ENCODE measurements around the gene ANAPC1.
"Not testable (repeated sequence)": the region's sequence is repeated elsewhere in the genome, so short reads cannot be mapped to it uniquely, and the experiment has no call there.

Gene ANAPC1

DNA sequence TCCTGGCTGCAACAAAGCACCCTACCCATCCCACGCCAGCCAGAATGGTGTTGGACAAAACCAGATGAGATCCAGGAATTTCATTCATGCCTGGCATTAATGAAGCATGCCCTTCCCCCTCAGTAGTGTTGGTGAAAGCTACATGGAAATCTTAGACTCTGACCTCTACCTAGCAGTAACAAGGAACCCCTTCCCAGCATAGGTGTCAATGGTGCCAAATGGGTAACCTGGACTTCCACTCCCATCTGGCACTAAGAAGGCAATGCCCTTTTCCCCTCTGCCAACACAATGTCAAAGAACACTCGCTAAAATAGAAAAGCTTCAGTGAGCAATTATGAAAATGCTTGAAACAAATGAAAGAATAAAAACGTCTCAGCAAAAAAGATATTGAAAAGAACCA, 131.5 kb downstream of the ANAPC1 start:
- H3K27me3 ChIP-seq (ENCODE audit: insufficient read depth, low read length, poor library complexity); H3K4me1 ChIP-seq (ENCODE audit: insufficient read depth, low read length); H3K4me2 ChIP-seq (ENCODE audit: insufficient read depth, low read length); H3K36me3 ChIP-seq (ENCODE audit: insufficient read depth, low read length); H3K9ac ChIP-seq (ENCODE audit: low read depth, low read length); H2AFZ ChIP-seq (ENCODE audit: low read depth, low read length); DNase-seq; H3K79me2 ChIP-seq (ENCODE audit: insufficient read depth, low read length); H3K4me3 ChIP-seq (ENCODE audit: low read depth in 1 of 2, low read length in 2 of 2); ATAC-seq (ENCODE audit: insufficient read depth, low read depth); H3K9me3 ChIP-seq (ENCODE audit: insufficient read depth, low read length, severe bottlenecking); H4K20me1 ChIP-seq (ENCODE audit: insufficient read depth, low read length); H3K27ac ChIP-seq (ENCODE audit: low read length): not testable (repeated sequence)

DNA sequence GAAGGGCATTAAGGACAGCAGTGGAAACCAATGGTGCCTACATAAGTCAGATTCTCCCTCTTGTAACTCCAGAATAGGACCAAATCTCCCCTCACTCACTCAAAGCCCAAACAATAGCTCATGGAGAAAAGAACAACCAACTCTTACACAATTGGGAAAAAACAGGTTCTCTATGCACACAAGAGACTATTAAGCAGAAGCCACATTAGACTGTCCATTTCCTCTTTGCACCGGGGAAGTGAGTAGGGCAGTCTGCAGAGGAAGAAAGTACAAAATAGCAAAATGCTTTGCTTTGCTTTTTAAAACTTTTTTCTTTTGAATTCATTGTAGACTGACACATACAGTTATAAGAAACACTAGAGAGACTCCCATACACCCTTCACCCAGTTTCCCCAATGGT, 133.4 kb downstream of the ANAPC1 start:
- not testable (repeated sequence) for H4K20me1 ChIP-seq (ENCODE audit: insufficient read depth, low read length); H3K36me3 ChIP-seq (ENCODE audit: insufficient read depth, low read length); H3K9me3 ChIP-seq (ENCODE audit: insufficient read depth, low read length, severe bottlenecking); H2AFZ ChIP-seq (ENCODE audit: low read depth, low read length); H3K4me2 ChIP-seq (ENCODE audit: insufficient read depth, low read length); H3K27me3 ChIP-seq (ENCODE audit: insufficient read depth, low read length, poor library complexity); H3K4me3 ChIP-seq (ENCODE audit: low read depth in 1 of 2, low read length in 2 of 2); DNase-seq; H3K79me2 ChIP-seq (ENCODE audit: insufficient read depth, low read length); H3K27ac ChIP-seq (ENCODE audit: low read length); ATAC-seq (ENCODE audit: insufficient read depth, low read depth); H3K9ac ChIP-seq (ENCODE audit: low read depth, low read length); H3K4me1 ChIP-seq (ENCODE audit: insufficient read depth, low read length)

- H4K20me1 ChIP-seq (ENCODE audit: insufficient read depth, low read length); H3K9me3 ChIP-seq (ENCODE audit: insufficient read depth, low read length, severe bottlenecking); H3K4me1 ChIP-seq (ENCODE audit: insufficient read depth, low read length); ATAC-seq (ENCODE audit: insufficient read depth, low read depth); H3K27me3 ChIP-seq (ENCODE audit: insufficient read depth, low read length, poor library complexity); H3K79me2 ChIP-seq (ENCODE audit: insufficient read depth, low read length); H2AFZ ChIP-seq (ENCODE audit: low read depth, low read length); H3K9ac ChIP-seq (ENCODE audit: low read depth, low read length); DNase-seq; H3K36me3 ChIP-seq (ENCODE audit: insufficient read depth, low read length); H3K27ac ChIP-seq (ENCODE audit: low read length); H3K4me2 ChIP-seq (ENCODE audit: insufficient read depth, low read length); H3K4me3 ChIP-seq (ENCODE audit: low read depth in 1 of 2, low read length in 2 of 2): not testable (repeated sequence)
Observed at GRCh38 chr2:111748429-111748828, 135.6 kb downstream of the ANAPC1 start.

DNA sequence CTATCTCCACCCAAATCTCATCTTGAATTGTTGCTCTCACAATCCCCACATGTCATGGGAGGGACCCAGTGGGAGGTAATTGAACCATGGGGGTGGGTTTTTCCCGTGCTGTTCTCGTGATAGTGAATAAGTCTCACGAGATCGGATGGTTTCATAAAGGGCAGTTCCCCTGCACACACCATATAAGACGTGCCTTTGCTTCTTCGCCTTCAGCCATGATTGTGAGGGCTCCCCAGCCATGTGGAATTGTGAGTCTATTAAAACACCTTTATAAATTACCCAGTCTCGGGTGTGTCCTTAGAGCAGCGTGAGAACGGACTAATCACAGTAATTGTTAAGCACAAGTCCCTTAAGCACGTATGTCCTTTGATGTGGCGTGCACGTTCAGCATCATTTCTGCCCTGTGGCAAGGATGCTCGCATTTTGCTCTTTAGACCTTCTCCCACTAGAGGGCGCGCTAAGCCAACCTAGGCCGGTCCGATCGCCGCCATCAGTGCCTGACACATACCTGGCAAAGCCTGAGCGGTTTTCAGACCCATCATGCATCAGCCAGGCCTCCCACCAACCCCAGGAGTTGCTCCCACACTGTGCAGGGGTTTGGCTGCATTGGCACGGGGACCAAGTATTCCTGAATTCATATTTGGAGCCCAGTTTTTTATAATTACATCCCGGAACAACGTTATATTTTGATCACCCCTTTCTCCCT, 136.4 kb downstream of the ANAPC1 start:
- H2AFZ ChIP-seq (ENCODE audit: low read depth, low read length); H3K4me3 ChIP-seq (ENCODE audit: low read depth in 1 of 2, low read length in 2 of 2); H3K4me1 ChIP-seq (ENCODE audit: insufficient read depth, low read length); H3K36me3 ChIP-seq (ENCODE audit: insufficient read depth, low read length); H3K4me2 ChIP-seq (ENCODE audit: insufficient read depth, low read length); H4K20me1 ChIP-seq (ENCODE audit: insufficient read depth, low read length); H3K9ac ChIP-seq (ENCODE audit: low read depth, low read length); H3K79me2 ChIP-seq (ENCODE audit: insufficient read depth, low read length); H3K9me3 ChIP-seq (ENCODE audit: insufficient read depth, low read length, severe bottlenecking); H3K27me3 ChIP-seq (ENCODE audit: insufficient read depth, low read length, poor library complexity); H3K27ac ChIP-seq (ENCODE audit: low read length): not testable (repeated sequence)
- DNase-seq (peak; percentile 86), ATAC-seq (ENCODE audit: insufficient read depth, low read depth) (peak; percentile 95)
- TF ChIP-seq, protein P1, sequence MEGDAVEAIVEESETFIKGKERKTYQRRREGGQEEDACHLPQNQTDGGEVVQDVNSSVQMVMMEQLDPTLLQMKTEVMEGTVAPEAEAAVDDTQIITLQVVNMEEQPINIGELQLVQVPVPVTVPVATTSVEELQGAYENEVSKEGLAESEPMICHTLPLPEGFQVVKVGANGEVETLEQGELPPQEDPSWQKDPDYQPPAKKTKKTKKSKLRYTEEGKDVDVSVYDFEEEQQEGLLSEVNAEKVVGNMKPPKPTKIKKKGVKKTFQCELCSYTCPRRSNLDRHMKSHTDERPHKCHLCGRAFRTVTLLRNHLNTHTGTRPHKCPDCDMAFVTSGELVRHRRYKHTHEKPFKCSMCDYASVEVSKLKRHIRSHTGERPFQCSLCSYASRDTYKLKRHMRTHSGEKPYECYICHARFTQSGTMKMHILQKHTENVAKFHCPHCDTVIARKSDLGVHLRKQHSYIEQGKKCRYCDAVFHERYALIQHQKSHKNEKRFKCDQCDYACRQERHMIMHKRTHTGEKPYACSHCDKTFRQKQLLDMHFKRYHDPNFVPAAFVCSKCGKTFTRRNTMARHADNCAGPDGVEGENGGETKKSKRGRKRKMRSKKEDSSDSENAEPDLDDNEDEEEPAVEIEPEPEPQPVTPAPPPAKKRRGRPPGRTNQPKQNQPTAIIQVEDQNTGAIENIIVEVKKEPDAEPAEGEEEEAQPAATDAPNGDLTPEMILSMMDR (IDR thresholded peaks at IDR 0.05; ENCODE audit: borderline replicate concordance, extremely low read depth, low read length, poor library complexity, severe bottlenecking) = peak; percentile 45

DNA sequence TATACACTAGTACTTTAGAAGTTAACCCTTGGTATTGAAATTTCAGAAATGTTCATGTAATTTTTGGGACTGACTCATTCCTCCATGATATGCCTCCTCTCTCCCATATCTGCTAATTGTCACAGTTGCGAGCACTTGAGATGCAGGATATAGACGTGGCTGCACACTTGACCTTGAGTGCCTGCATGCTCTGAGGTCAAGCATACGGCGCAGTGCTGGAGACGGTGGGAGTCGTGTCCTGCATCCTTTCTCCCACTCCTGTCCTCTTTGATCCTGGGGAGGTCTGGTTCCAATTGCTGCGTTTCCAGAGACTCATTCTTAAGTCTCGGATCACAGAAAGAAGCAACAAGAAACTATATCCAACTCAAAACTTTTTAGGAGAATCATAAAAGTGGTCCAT, 139.2 kb downstream of the ANAPC1 start:
- H3K27ac ChIP-seq (ENCODE audit: low read length); H3K4me3 ChIP-seq (ENCODE audit: low read depth in 1 of 2, low read length in 2 of 2); DNase-seq; H3K36me3 ChIP-seq (ENCODE audit: insufficient read depth, low read length); ATAC-seq (ENCODE audit: insufficient read depth, low read depth); H3K79me2 ChIP-seq (ENCODE audit: insufficient read depth, low read length); H3K27me3 ChIP-seq (ENCODE audit: insufficient read depth, low read length, poor library complexity); H2AFZ ChIP-seq (ENCODE audit: low read depth, low read length); H3K4me2 ChIP-seq (ENCODE audit: insufficient read depth, low read length); H3K9ac ChIP-seq (ENCODE audit: low read depth, low read length); H4K20me1 ChIP-seq (ENCODE audit: insufficient read depth, low read length); H3K4me1 ChIP-seq (ENCODE audit: insufficient read depth, low read length); H3K9me3 ChIP-seq (ENCODE audit: insufficient read depth, low read length, severe bottlenecking): not testable (repeated sequence)

DNA sequence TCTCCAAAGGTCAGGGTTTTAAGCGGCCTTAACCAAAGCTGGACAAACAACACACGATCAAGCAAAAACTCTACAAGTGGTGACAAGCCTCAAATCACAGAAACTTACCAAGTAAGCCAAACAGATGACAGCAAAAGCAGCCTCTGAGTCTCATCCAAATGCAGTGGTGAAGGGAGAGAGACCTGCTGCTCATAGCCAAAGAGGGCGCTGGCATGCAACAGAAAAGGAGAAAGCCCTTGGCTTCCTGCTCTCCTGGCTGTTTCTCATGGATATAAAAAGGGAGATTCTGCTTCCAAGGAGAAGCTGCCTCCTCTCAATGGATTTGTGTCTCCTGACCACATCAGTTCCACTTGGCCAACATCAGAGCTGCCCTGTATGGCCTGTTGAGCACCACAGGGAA, 142.5 kb downstream of the ANAPC1 start:
- H3K9me3 ChIP-seq (ENCODE audit: insufficient read depth, low read length, severe bottlenecking); H3K36me3 ChIP-seq (ENCODE audit: insufficient read depth, low read length); H3K27ac ChIP-seq (ENCODE audit: low read length); ATAC-seq (ENCODE audit: insufficient read depth, low read depth); H3K9ac ChIP-seq (ENCODE audit: low read depth, low read length); H3K27me3 ChIP-seq (ENCODE audit: insufficient read depth, low read length, poor library complexity); H2AFZ ChIP-seq (ENCODE audit: low read depth, low read length); DNase-seq; H3K4me3 ChIP-seq (ENCODE audit: low read depth in 1 of 2, low read length in 2 of 2); H4K20me1 ChIP-seq (ENCODE audit: insufficient read depth, low read length); H3K79me2 ChIP-seq (ENCODE audit: insufficient read depth, low read length); H3K4me1 ChIP-seq (ENCODE audit: insufficient read depth, low read length); H3K4me2 ChIP-seq (ENCODE audit: insufficient read depth, low read length): not testable (repeated sequence)
